GOT3 (cell line): Measurements from ENCODE around the gene SFT2D3.

Experiments
- DNase-seq: peaks from one replicate; lab custom pipeline; 2025; ENCODE audit warnings: mixed read lengths; lab: John Stamatoyannopoulos, UW

The SFT2D3 gene

GRCh38 chr2:127681976-127682857 is 19.1 kb upstream of the SFT2D3 start:
- no peak for DNase-seq

GRCh38 chr2:127683056-127683455 is 18.2 kb upstream of the SFT2D3 start:
- DNase-seq: no peak

GRCh38 chr2:127683757-127684156 is 17.5 kb upstream of the SFT2D3 start:
- no peak for DNase-seq

- no peak for DNase-seq
Measured at GRCh38 chr2:127685410-127686080, 15.8 kb upstream of the SFT2D3 start.

- no peak for DNase-seq
Measured at GRCh38 chr2:127688405-127688804, 12.9 kb upstream of the SFT2D3 start.

GRCh38 chr2:127690696-127691095 is 10.6 kb upstream of the SFT2D3 start:
- DNase-seq: no peak

- DNase-seq: no peak
Measured at GRCh38 chr2:127694986-127695385, 6.3 kb upstream of the SFT2D3 start.

GRCh38 chr2:127695491-127696472 is 5.5 kb upstream of the SFT2D3 start:
- DNase-seq: no peak

- DNase-seq: no peak
Measured at GRCh38 chr2:127697482-127698180, 3.7 kb upstream of the SFT2D3 start.

GRCh38 chr2:127698553-127699355 is 2.5 kb upstream of the SFT2D3 start:
- no peak for DNase-seq

- no peak for DNase-seq
Measured at GRCh38 chr2:127700527-127701192, 637 bp upstream of the SFT2D3 start.

- DNase-seq: peak; percentile 53
Measured at GRCh38 chr2:127701651-127702394, 526 bp downstream of the SFT2D3 start.

- DNase-seq: no peak
Measured at GRCh38 chr2:127702395-127703009, 1.2 kb downstream of the SFT2D3 start.

GRCh38 chr2:127703282-127703681 is 2.0 kb downstream of the SFT2D3 start:
- no peak for DNase-seq

GRCh38 chr2:127704641-127705390 is 3.5 kb downstream of the SFT2D3 start:
- DNase-seq: no peak

- no peak for DNase-seq
Measured at GRCh38 chr2:127705391-127706065, 4.2 kb downstream of the SFT2D3 start.

- no peak for DNase-seq
Measured at GRCh38 chr2:127706215-127706990, 5.1 kb downstream of the SFT2D3 start.
